ENCODE results near the gene TBX21.

TBX21 gene

GRCh38 chr17:47697906-47698711 lies 34.9 kb upstream of the TBX21 start:
- DNase-seq, result no peak

- DNase-seq, result peak; percentile 68
These were observed 34.1 kb upstream of the TBX21 start for GRCh38 chr17:47698749-47699535.

- no peak for DNase-seq
These were observed 33.5 kb upstream of the TBX21 start for GRCh38 chr17:47699536-47699840.

GRCh38 chr17:47700471-47701449 lies 32.3 kb upstream of the TBX21 start:
- no peak for DNase-seq

- DNase-seq, result no peak
These were observed 31.4 kb upstream of the TBX21 start for GRCh38 chr17:47701608-47702007.

GRCh38 chr17:47702391-47702995 lies 30.5 kb upstream of the TBX21 start:
- no peak for DNase-seq

GRCh38 chr17:47703191-47703591 lies 29.8 kb upstream of the TBX21 start:
- no peak for DNase-seq

- no peak for DNase-seq
These were observed 29.4 kb upstream of the TBX21 start for GRCh38 chr17:47703671-47704070.

- no peak for DNase-seq
These were observed 28.9 kb upstream of the TBX21 start for GRCh38 chr17:47704116-47704515.

GRCh38 chr17:47704736-47705135 lies 28.3 kb upstream of the TBX21 start:
- no peak for DNase-seq

- DNase-seq, result no peak
These were observed 27.2 kb upstream of the TBX21 start for GRCh38 chr17:47705536-47706530.

- DNase-seq, result no peak
These were observed 25.8 kb upstream of the TBX21 start for GRCh38 chr17:47707056-47707804.

GRCh38 chr17:47707884-47708283 lies 25.2 kb upstream of the TBX21 start:
- DNase-seq, result no peak

GRCh38 chr17:47708312-47708863 lies 24.6 kb upstream of the TBX21 start:
- DNase-seq, result no peak

GRCh38 chr17:47708864-47709541 lies 24.0 kb upstream of the TBX21 start:
- DNase-seq, result no peak

GRCh38 chr17:47709594-47709993 lies 23.4 kb upstream of the TBX21 start:
- DNase-seq, result no peak

- no peak for DNase-seq
These were observed 21.5 kb upstream of the TBX21 start for GRCh38 chr17:47711366-47712099.

GRCh38 chr17:47712330-47713023 lies 20.6 kb upstream of the TBX21 start:
- no peak for DNase-seq

All from T1000 (cell line).